Stimulated activated CD4-positive, alpha-beta T cell treated with anti-CD3 and anti-CD28 coated beads, Interleukin-15, amount 100 ng/mL, for 24 hours (primary cell): ENCODE data around the gene ANKRD49.

Experiments
- DNase-seq: peaks from one replicate; pipeline ENCODE4 v3.0.0-alpha.2; 2020

The ANKRD49 gene

GRCh38 chr11:94511932-94512781 is 18.4 kb downstream of the ANKRD49 start, which contains the start of gene C11orf97:
TSS of gene C11orf97 (plus strand) at chr11:94512461. CDS start at chr11:94512529, 68 bp downstream.
- DNase-seq: peak; percentile 69

- no peak for DNase-seq
Measured at GRCh38 chr11:94513091-94513490, 19.3 kb downstream of the ANKRD49 start.

- no peak for DNase-seq
Measured at GRCh38 chr11:94515398-94515797, 21.6 kb downstream of the ANKRD49 start.

- no peak for DNase-seq
Measured at GRCh38 chr11:94516725-94517124, 22.9 kb downstream of the ANKRD49 start.

- no peak for DNase-seq
Measured at GRCh38 chr11:94518300-94518699, 24.5 kb downstream of the ANKRD49 start.

GRCh38 chr11:94519478-94520084 is 25.8 kb downstream of the ANKRD49 start:
- no peak for DNase-seq

GRCh38 chr11:94521684-94522083 is 27.9 kb downstream of the ANKRD49 start:
- no peak for DNase-seq

- no peak for DNase-seq
Measured at GRCh38 chr11:94524341-94524740, 30.6 kb downstream of the ANKRD49 start.

GRCh38 chr11:94525546-94526324 is 32.0 kb downstream of the ANKRD49 start:
- DNase-seq: no peak

GRCh38 chr11:94526645-94527438 is 33.1 kb downstream of the ANKRD49 start:
- no peak for DNase-seq

GRCh38 chr11:94528551-94528950 is 34.8 kb downstream of the ANKRD49 start:
- DNase-seq: no peak

- no peak for DNase-seq
Measured at GRCh38 chr11:94532211-94532610, 38.4 kb downstream of the ANKRD49 start.

- no peak for DNase-seq
Measured at GRCh38 chr11:94533206-94533605, 39.4 kb downstream of the ANKRD49 start.

GRCh38 chr11:94533696-94534630 is 40.2 kb downstream of the ANKRD49 start:
- DNase-seq: no peak

- DNase-seq: no peak
Measured at GRCh38 chr11:94536386-94536785, 42.6 kb downstream of the ANKRD49 start.

- no peak for DNase-seq
Measured at GRCh38 chr11:94537031-94537600, 43.3 kb downstream of the ANKRD49 start.

GRCh38 chr11:94539420-94539819 is 45.6 kb downstream of the ANKRD49 start:
- no peak for DNase-seq

GRCh38 chr11:94543695-94544645 is 50.2 kb downstream of the ANKRD49 start, which contains the start of gene FUT4:
TSS of gene FUT4 (plus strand) at chr11:94543921. CDS start at chr11:94544134, 213 bp downstream.
- DNase-seq: peak; percentile 87

- no peak for DNase-seq
Measured at GRCh38 chr11:94544646-94545263, 51.0 kb downstream of the ANKRD49 start.
